ENCODE data around the gene MINK1.

Gene MINK1

GRCh38 chr17:4933646-4934045, 100.5 kb downstream of the MINK1 start:
- no peak for DNase-seq (ENCODE audit: low spot score)

DNA sequence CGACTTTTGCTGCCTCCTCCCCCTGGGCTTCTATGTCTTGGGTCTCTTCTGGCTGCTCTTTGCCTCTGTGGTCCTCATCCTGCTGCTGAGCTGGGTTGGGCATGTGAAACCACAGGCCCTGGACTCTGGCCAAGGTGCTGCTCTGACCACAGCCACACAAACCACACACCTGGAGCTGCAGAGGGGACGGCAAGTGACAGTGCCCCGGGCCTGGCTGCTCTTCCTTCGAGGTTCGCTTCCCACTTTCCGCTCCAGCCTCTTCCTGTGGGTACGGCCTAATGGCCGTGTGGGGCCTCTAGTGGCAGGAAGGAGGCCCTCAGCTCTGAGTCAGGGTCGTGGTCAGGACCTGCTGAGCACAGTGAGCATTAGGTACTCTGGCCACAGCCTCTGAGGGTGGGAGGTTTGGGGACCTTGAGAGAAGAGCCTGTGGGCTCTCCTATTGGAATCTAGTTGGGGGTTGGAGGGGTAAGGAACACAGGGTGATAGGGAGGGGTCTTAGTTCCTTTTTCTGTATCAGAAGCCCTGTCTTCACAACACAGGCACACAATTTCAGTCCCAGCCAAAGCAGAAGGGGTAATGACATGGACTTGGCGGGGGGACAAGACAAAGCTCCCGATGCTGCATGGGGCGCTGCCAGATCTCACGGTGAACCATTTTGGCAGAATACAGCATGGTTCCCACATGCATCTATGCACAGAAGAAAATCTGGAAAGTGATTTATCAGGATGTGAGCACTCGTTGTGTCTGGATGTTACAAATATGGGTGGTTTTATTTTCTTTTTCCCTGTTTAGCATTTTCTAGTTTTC, 101.2 kb downstream of the MINK1 start:
- DNase-seq (ENCODE audit: low spot score): no peak

GRCh38 chr17:4935650-4936049, 102.5 kb downstream of the MINK1 start:
- DNase-seq (ENCODE audit: low spot score): no peak

DNA sequence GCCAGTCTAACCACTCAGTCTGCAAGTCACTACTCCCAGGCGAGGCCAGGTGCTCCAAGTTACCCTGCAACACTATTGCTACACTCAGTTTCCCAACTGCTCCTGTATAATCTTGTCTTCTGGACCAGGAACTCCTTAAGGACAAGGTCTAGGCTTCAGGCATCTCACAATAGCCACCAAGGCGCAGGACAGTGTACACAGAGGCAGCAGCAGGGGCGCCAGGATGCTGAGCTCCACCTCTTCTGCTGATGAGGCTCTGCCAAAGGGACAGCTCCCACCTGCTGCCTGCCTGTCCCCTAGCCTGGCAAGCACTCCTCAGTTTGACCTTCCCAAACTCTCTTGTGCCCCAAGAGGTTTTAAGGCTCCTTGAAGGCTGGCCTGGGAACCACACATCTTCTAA, 103.3 kb downstream of the MINK1 start:
- no peak for DNase-seq (ENCODE audit: low spot score)

DNA sequence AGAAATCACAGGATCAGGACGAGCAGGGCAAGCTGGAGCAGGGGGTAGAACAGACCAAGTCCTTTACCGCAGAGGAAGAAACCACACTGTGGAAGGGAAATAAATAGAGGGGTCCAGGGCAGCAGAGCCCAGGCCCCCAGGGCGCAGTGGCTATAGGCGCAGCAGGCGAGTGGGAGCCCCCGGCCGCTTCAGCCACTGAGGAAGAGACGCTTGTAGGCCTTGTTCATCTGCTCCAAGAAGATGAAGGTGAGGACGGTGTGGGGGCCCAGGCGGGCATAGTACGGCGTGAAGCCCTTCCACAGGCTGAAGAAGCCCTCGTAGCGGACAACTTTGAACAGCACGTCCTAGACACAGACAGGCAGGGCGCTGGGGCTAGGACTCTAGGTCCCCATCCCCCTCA, 104.4 kb downstream of the MINK1 start:
- no peak for DNase-seq (ENCODE audit: low spot score)

DNA sequence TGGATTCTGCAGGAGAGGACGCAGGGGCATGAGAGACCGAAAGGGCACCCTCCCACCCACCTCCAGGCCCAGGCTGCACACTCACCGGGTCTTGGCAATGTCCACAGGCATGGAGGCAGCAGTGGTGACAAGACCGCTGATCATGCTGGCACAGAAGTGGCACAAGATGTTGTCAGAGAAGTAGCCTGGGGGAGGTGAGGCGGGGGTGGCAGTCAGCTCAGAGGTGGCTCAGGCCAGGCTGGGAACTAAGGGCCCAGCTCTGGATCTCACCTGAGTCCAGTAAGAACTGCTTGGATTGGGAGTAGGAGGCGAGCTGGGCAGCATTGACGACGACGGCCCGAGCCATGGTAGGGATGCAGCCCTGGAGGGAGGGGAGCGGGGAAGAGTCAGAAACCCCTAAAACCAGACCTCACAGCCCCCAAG, 104.9 kb downstream of the MINK1 start:
- DNase-seq (ENCODE audit: low spot score): no peak

DNA sequence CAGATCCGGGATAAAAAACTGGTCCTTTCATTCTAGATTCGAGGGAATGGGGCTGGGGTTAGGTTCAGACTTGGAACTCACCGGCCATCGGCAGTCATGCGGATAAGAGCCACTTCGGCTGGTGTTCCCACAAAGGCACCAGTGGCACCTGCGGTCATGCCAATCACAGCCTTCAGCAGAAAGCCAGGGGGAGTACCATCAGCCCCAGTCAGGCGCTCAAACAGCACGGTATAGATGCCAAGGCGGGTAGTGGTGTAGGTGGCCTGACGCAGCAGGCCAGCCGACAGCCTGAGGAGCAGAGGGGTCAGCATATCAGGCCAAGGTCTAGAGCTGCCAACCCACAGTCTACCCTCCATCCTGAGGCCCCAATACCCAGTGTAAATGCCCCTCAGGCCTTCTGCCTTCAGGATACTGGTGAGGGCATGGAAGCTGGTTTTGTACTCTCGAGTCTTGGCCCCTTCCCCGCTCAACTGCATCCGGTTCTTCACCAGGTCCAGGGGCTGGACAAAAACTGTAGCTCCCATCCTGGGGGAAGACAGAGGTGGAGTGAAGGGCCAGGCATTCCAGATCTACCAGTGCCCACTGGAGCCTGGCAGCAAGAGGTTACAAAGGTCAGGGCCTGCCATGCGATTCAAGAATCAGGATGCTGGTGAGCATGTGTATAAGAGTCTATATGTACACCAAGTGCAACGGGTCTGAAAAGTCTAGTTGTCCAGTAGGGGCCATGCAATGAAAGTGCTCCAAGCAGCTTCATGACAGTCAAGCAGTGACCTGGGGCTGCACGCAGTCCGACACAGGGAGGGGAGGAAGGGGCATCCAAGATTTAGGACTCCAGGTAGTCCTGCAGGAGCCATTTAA, 105.8 kb downstream of the MINK1 start:
- DNase-seq (ENCODE audit: low spot score): no peak

DNA sequence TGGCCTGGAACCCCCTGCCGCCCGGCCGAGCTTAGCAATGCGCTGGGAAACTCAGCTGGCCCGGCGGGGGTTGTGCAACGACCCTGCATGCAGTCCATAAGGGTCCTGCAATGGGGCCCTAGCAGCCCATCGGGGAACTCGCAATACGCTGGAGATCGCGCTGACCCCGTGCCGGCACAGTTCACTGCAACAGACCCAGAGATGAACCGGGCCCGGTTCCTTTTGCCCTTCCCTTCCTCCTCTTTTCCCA, 106.3 kb downstream of the MINK1 start:
- DNase-seq (ENCODE audit: low spot score): no peak

GRCh38 chr17:4939796-4940554, 106.8 kb downstream of the MINK1 start, which contains the start of the genes RNF167 and SLC25A11:
RNF167 (plus strand) TSS chr17:4940268; CDS start chr17:4940910, 642 bp downstream.
SLC25A11 (minus strand) TSS chr17:4940046; CDS start chr17:4939910, 136 bp downstream.
- peak; percentile 99 for DNase-seq (ENCODE audit: low spot score)

DNA sequence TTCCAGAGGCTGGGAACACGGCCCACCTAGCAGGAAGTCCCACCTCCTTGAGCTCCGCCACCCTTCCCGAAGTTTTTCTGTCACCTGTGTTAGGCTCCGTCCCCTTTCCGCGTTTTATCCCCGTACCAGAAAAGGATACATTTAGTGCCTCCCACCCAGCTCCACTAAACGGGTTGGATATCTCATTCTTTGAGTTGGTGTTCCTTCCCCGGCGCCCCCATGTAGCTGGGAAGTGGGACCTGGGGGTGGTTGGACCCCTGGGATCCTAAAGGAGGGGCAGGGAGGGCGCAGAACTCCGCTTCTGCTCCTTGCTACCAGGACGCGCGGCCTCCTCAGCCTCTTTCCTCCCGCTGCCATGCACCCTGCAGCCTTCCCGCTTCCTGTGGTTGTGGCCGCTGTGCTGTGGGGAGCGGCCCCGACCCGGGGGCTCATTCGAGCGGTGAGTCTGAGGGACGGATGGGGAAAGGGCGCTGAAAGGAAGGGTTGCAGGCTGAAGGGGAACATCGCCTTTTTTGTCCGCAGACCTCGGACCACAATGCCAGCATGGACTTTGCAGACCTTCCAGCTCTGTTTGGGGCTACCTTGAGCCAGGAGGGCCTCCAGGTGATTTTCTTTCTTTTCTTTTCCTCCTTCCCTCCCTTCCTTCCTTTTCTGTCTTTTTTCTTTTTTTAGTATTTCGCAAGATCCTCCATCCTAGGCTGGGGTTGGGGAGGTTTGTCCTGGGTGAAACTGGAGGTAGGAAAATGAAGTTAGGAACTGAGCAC, 107.6 kb downstream of the MINK1 start:
- peak; percentile 33 for DNase-seq (ENCODE audit: low spot score)

DNA sequence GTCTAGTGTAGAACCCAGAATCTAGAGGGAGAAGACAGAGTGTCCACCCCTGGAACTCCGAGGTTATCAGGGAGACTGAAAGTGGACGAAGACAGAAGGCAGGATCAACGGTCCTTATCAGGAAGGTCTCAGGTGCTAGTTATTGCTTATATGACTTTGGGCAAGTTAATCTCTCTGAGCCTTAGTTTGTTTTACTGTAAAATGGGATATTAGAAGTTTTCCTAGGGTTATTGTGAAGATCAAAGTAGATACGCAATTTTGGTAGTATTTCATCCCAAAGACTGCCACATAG, 108.1 kb downstream of the MINK1 start:
- DNase-seq (ENCODE audit: low spot score): no peak

DNA sequence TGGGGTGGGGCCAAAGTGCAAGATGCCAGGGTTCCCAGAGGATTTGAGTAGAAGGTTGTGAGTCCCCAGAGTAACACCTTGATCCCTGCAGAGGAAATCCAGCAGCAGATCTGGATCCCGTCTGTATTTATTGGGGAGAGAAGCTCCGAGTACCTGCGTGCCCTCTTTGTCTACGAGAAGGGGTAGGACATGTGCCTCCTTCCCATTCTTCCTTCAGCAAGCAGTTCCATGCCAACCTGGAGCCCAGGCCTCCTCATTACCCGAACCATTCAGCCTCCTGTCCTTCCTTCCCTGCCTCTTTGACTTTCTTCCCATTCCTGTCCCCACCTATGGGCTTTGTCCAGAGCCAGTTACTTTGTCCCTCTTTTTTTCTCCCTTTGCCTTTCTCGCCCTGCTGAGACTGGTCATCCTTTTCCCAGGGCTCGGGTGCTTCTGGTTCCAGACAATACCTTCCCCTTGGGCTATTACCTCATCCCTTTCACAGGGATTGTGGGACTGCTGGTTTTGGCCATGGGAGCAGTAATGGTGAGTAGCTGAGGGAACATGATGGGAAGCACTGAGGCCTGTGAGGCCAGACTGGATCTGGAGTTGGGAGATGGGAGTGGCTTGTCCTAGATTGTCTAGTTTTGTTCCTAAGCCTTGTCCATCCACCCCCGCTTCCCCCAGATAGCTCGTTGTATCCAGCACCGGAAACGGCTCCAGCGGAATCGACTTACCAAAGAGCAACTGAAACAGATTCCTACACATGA, 109.8 kb downstream of the MINK1 start:
- no peak for DNase-seq (ENCODE audit: low spot score)

- DNase-seq (ENCODE audit: low spot score): peak; percentile 62
These were observed 111.0 kb downstream of the MINK1 start for GRCh38 chr17:4944163-4944553.

- peak; percentile 24 for DNase-seq (ENCODE audit: low spot score)
These were observed 111.5 kb downstream of the MINK1 start for GRCh38 chr17:4944554-4945175.

DNA sequence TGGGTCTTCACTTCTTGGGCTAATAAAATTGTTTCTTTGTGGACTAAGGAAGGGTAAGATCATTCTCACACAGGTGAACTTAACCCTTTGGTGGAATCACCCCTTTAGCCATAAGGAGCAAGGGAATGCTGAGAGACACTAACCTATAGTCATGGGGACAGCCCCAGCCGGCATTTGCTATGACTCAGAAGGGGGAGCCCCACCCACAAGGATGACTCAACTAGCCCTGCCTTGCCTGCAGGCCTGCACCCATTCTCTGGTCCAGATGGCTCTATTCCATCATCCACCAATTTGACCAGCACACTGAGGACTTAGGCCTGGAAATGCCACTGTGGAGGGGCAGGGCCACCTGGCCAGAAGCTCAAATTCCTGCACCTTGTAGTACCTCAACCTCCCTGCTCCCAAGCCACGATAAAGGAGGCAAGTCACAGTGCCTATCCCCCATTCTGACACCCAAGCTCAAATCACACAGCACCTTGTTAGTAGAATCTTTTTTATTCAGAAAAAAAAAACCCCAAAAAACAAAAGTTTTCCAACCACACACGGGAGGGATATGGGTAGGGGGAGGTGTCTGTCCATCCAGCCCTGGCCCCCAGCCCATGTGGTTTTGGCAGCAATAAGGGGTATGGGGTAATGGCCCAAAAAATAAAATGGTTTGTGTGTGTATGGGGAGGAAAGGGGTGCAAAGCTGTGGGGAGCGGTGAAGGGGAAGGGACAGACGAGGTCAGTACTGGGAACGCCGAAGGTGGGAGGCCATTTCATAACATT, 112.2 kb downstream of the MINK1 start:
- peak; percentile 88 for DNase-seq (ENCODE audit: low spot score)

- DNase-seq (ENCODE audit: low spot score): no peak
These were observed 112.8 kb downstream of the MINK1 start for GRCh38 chr17:4945944-4946280.

- no peak for DNase-seq (ENCODE audit: low spot score)
These were observed 113.3 kb downstream of the MINK1 start for GRCh38 chr17:4946312-4946976.

DNA sequence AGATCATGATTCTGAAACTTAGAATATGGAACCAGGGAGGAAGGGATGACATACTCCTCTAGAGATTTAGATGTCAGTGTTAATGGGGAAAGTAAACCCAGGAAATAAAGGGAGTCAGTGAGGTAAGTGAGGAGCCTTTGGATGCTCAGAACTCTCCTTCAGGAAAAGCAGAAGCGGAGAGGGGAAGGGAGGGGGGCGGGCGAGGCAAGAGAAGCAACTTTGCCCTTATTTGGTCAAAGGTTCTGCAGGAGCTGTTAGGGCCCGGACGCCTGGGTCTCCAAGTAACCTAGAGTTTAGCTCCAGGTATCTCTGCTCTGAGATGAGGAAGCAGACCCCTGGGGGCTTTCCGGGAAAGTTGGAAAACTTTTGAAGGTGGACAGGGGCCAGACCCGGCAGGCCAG, 113.9 kb downstream of the MINK1 start:
- DNase-seq (ENCODE audit: low spot score): no peak

All from CD4-positive, alpha-beta T cell treated with Interleukin-2 at 100 ng/mL for 4 hours (primary cell).